H9 (cell line): ENCODE results near the gene ZFPL1. TPM values are rescaled to one million over a fixed set of nuclear protein-coding genes. Genes with fewer than 3 reads are reported as not detected.

Experiments used
- DNase-seq: peaks from one replicate; pipeline ENCODE4 v3.0.0-alpha.2; 2017
- H2AFZ ChIP-seq: one replicate; pipeline ENCODE4 v1.6.1; 2013; ENCODE audit warnings: mild to moderate bottlenecking, low read length, control low read depth, moderate library complexity
- H2AK5ac ChIP-seq: 2 replicates; pipeline ENCODE4 v1.6.1; 2013; ENCODE audit warnings: low read length, control low read depth, mixed read lengths; ENCODE audit not compliant: insufficient read length
- H2BK120ac ChIP-seq: one replicate; pipeline ENCODE4 v1.6.1; 2013; ENCODE audit warnings: low read depth, mild to moderate bottlenecking, low read length, control low read depth, inconsistent platforms; ENCODE audit not compliant: poor library complexity, severe bottlenecking
- H2BK12ac ChIP-seq: 2 replicates; pipeline ENCODE4 v1.6.1; 2013; ENCODE audit warnings: low read length, control low read depth, mixed read lengths, low read depth; ENCODE audit not compliant: insufficient read length
- H2BK15ac ChIP-seq: 2 replicates; pipeline ENCODE4 v1.6.1; 2013; ENCODE audit warnings: low read depth, low read length, control low read depth
- H2BK20ac ChIP-seq: one replicate; pipeline ENCODE4 v1.6.1; 2013; ENCODE audit warnings: low read depth, mild to moderate bottlenecking, low read length, control low read depth, inconsistent platforms; ENCODE audit not compliant: poor library complexity, severe bottlenecking
- H2BK5ac ChIP-seq: 2 replicates; pipeline ENCODE4 v1.6.1; 2013; ENCODE audit warnings: low read length, control low read depth, mixed read lengths; ENCODE audit not compliant: insufficient read length
- H3K14ac ChIP-seq: 2 replicates; pipeline ENCODE4 v1.6.1; 2013; ENCODE audit warnings: low read length, control low read depth; ENCODE audit not compliant: insufficient read depth
- H3K18ac ChIP-seq: 2 replicates; pipeline ENCODE4 v1.6.1; 2013; ENCODE audit warnings: low read depth, mild to moderate bottlenecking, mixed read lengths, low read length, control low read depth; ENCODE audit not compliant: insufficient read length
- H3K23ac ChIP-seq: 2 replicates; pipeline ENCODE4 v1.6.1; 2013; ENCODE audit warnings: low read length, control low read depth, mixed read lengths, low read depth; ENCODE audit not compliant: insufficient read length
- H3K23me2 ChIP-seq: 2 replicates; pipeline ENCODE4 v1.6.1; 2013; ENCODE audit warnings: low read depth, mild to moderate bottlenecking, mixed read lengths, low read length, control low read depth; ENCODE audit not compliant: insufficient read length, poor library complexity, severe bottlenecking
- H3K27ac ChIP-seq: 2 replicates; pipeline ENCODE4 v1.5.1; 2013; ENCODE audit warnings: low read length, control low read depth, mixed read lengths, low read depth; ENCODE audit not compliant: insufficient read length
- H3K27me3 ChIP-seq: 2 replicates; pipeline ENCODE4 v1.6.1; 2013; ENCODE audit warnings: low read length, control low read depth, inconsistent platforms; ENCODE audit not compliant: insufficient read depth
- H3K4ac ChIP-seq: 2 replicates; pipeline ENCODE4 v1.6.1; 2013; ENCODE audit warnings: low read depth, mild to moderate bottlenecking, control low read depth, inconsistent platforms, low read length, moderate library complexity
- H3K4me1 ChIP-seq: 2 replicates; pipeline ENCODE4 v1.6.1; 2013; ENCODE audit warnings: low read length, control low read depth, inconsistent platforms; ENCODE audit not compliant: insufficient read depth
- H3K4me2 ChIP-seq: 2 replicates; pipeline ENCODE4 v1.6.1; 2013; ENCODE audit warnings: low read length, control low read depth, mixed read lengths; ENCODE audit not compliant: insufficient read length, insufficient read depth
- H3K56ac ChIP-seq: 2 replicates; pipeline ENCODE4 v1.6.1; 2013; ENCODE audit warnings: low read depth, mild to moderate bottlenecking, mixed read lengths, low read length, control low read depth; ENCODE audit not compliant: insufficient read length
- H3K79me1 ChIP-seq: 2 replicates; pipeline ENCODE4 v1.6.1; 2013; ENCODE audit warnings: low read depth, mild to moderate bottlenecking, moderate library complexity, low read length, control low read depth, inconsistent platforms; ENCODE audit not compliant: insufficient read depth, poor library complexity, severe bottlenecking
- H3K79me2 ChIP-seq: 2 replicates; pipeline ENCODE4 v1.6.1; 2013; ENCODE audit warnings: low read length, control low read depth, inconsistent platforms; ENCODE audit not compliant: insufficient read depth
- H3K9ac ChIP-seq: 2 replicates; pipeline ENCODE4 v1.6.1; 2013; ENCODE audit warnings: low read length, control low read depth, mixed read lengths; ENCODE audit not compliant: insufficient read length; ENCODE audit errors: extremely low read depth
- H3K9me3 ChIP-seq: one replicate; pipeline ENCODE4 v1.6.1; 2013; ENCODE audit warnings: low read depth, low read length, inconsistent platforms; ENCODE audit not compliant: control insufficient read depth
- H3T11ph ChIP-seq: one replicate; pipeline ENCODE4 v1.6.1; 2013; ENCODE audit warnings: mild to moderate bottlenecking, low read length, control low read depth, inconsistent platforms
- H4K20me1 ChIP-seq: one replicate; pipeline ENCODE4 v1.6.1; 2013; ENCODE audit not compliant: control insufficient read depth, insufficient read length, insufficient read depth
- H4K5ac ChIP-seq: 2 replicates; pipeline ENCODE4 v1.6.1; 2013; ENCODE audit warnings: low read depth, mild to moderate bottlenecking, mixed read lengths, low read length, control low read depth; ENCODE audit not compliant: insufficient read length
- H4K8ac ChIP-seq: replicated peaks from 2 replicates; pipeline ENCODE4 v1.6.1; 2013; ENCODE audit warnings: low read length, control low read depth, mixed read lengths, low read depth; ENCODE audit not compliant: insufficient read length
- H4K91ac ChIP-seq: 2 replicates; pipeline ENCODE4 v1.6.1; 2013; ENCODE audit warnings: low read depth, mild to moderate bottlenecking, moderate library complexity, mixed read lengths, low read length, control low read depth; ENCODE audit not compliant: insufficient read length
- H3K27ac Mint-ChIP-seq, 3 experiments: 2 replicates in 2 of 3; 3 replicates in 1 of 3; pipeline ENCODE4 v1.8.0; 2020 to 2021; ENCODE audit warnings: mixed read lengths in 3 of 3, mild to moderate bottlenecking in 1 of 3, moderate library complexity in 1 of 3
- H3K27me3 Mint-ChIP-seq: 2 replicates; pipeline ENCODE4 v1.8.0; 2021; ENCODE audit warnings: low read depth, mild to moderate bottlenecking, moderate library complexity, mixed read lengths
- H3K36me3 Mint-ChIP-seq, 3 experiments: 2 replicates in 2 of 3; 3 replicates in 1 of 3; pipeline ENCODE4 v1.8.0; 2020 to 2021; ENCODE audit warnings: low read depth in 3 of 3, mixed read lengths in 3 of 3; ENCODE audit not compliant: insufficient read depth in 1 of 3
- H3K4me1 Mint-ChIP-seq, 2 experiments: 2 replicates each; pipeline ENCODE4 v1.8.0; 2020; ENCODE audit warnings: mixed read lengths in 2 of 2
- H3K4me3 Mint-ChIP-seq, 2 experiments: 2 replicates in 1 of 2; 3 replicates in 1 of 2; pipeline ENCODE4 v1.8.0; 2020 to 2021; ENCODE audit warnings: mild to moderate bottlenecking in 2 of 2, mixed read lengths in 2 of 2, moderate library complexity in 1 of 2
- H3K9me3 Mint-ChIP-seq, 2 experiments: 2 replicates in 1 of 2; 3 replicates in 1 of 2; pipeline ENCODE4 v1.8.0; 2020; ENCODE audit warnings: mild to moderate bottlenecking in 2 of 2, mixed read lengths in 2 of 2, moderate library complexity in 1 of 2
- CTCF ChIP-seq: fragments of 200-600 bp; sonication (generic); conservative IDR thresholded peaks from 3 replicates; pipeline ENCODE4 v1.8.0; 2021; ENCODE audit warnings: antibody characterized with exemption, mild to moderate bottlenecking
- WGBS: extraction: QIAGEN DNeasy Blood & Tissue Kit; methylation state at CpG from one replicate; pipeline ENCODE4 v1.1.7; 2013; ENCODE audit warnings: missing lambda C conversion rate, low lambda C conversion rate, mixed read lengths; ENCODE audit not compliant: insufficient read length; ENCODE audit errors: extremely low coverage; 5-methylcytosine and 5-hydroxymethylcytosine counted together
- total RNA-seq: library from RNA; stranded (reverse); gene quantifications from 2 replicates; pipeline ENCODE4 v1.2.1, GENCODE V29; 2021

ZFPL1 gene
- total RNA-seq, 1 experiment from 2014 or later = 24.2 TPM

DNA sequence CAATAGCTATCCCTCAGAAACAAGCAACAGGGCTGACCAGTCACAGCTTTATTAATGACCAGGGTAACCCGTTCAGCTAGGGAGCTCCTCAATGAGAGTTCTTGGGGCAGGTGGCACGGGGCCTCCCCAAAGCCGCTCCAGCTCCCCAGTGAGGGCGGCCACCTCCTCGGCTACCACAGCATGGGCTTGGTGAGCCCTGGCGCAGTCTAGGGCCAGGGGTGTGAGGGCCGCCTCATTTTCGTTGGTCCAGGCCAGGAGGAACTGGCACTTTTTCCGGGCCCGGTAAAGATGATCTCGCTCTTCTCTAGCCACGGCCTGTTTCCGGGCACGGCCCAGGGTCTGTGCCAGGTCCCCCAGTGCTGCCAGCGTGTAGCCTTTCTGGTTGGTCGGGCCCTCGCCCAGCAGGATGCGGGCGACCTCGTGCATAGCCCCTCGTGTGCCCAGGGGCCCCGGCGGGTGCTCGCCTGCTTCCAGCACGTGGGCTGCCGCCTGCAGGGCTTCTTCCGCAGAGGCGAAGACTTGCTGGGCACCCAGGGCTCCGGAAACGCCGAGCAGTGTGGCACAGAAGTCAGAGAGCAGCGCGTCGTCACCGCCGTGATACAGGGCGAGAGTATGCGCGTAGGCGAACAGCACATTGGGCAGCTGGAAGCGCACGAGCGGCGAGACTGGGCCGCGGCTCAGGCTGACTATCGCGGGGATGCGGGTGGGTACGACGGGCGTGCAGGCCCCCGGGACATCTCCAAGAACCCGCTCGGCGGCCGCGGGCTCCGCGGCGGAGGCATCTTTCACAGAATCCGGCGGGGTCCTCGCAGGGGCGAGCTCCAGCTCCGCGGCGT, 32.6 kb downstream of the ZFPL1 start:
- no peaks in the 10 kb centered on the region for H3K9me3 Mint-ChIP-seq
- Histone ChIP-seq H3K9ac (peak overlapping the region; percentile 82), H3K4me1 (no peaks in the 10 kb centered on the region), H3K18ac (peak overlapping the region; percentile 88), H3K79me1 (no peaks in the 10 kb centered on the region), H3K23ac (no peak overlapping the region), H2BK15ac (no peak overlapping the region), H3K27ac (no peak overlapping the region), H3K9me3 (no peaks in the 10 kb centered on the region), H2AFZ (no peak overlapping the region), H3K23me2 (peaks cover 20% of the 10 kb centered on the region), H3K56ac (no peak overlapping the region), H3K79me2 (peaks cover 6% of the 10 kb centered on the region; the same call in 1 of the 2 replicates), H4K91ac (no peak overlapping the region), H2BK5ac (no peak overlapping the region), H2BK120ac (no peak overlapping the region), H3T11ph (no peak overlapping the region), H4K8ac (no peak overlapping the region), H2BK12ac (no peak overlapping the region), H3K14ac (peak overlapping the region; percentile 91), H2AK5ac (no peak overlapping the region), H3K4me2 (peak overlapping the region; percentile 74), H3K4ac (no peak overlapping the region; the same call in 1 of the 2 replicates), H2BK20ac (no peak overlapping the region), H4K20me1 (no peaks in the 10 kb centered on the region), H4K5ac (no peak overlapping the region), H3K27me3 (no peaks in the 10 kb centered on the region)
- H3K4me1 Mint-ChIP-seq = peaks cover 14 to 22% of the 10 kb centered on the region in 2 experiments
- DNase-seq = peak; percentile 56
- H3K27ac Mint-ChIP-seq = peak overlapping the region; percentile 92 to 98 (median 96); a peak in 5 of 7 replicates
- peaks cover 25 to 61% (median 59%) of the 10 kb centered on the region in 3 experiments for H3K36me3 Mint-ChIP-seq
- no peak for TF ChIP-seq CTCF
- peaks cover 1% of the 10 kb centered on the region; the same call in 1 of the 2 replicates for H3K27me3 Mint-ChIP-seq
- WGBS = no CpG with 5 or more reads among the region's 68 CpGs
- peak overlapping the region; percentile 84 to 89 for H3K4me3 Mint-ChIP-seq
